ENCODE results near the gene HHIPL1. TPM values are rescaled to one million over a fixed set of nuclear protein-coding genes. Genes with fewer than 3 reads are reported as not detected.

The HHIPL1 gene
- total RNA-seq, 1 donor from 2014 or later = 0.86 TPM

GRCh38 chr14:99699085-99699760, 54.3 kb downstream of the HHIPL1 start:
- FAIRE-seq (no peak), DNase-seq (ENCODE audit: low read depth) (no peak)
- no peak overlapping the region for H3K27ac Mint-ChIP-seq (ENCODE audit: unreplicated experiment)
- H3K27me3 Mint-ChIP-seq (ENCODE audit: low read depth, unreplicated experiment) = peaks cover 8% of the 10 kb centered on the region
- H3K4me1 Mint-ChIP-seq (ENCODE audit: low read depth, unreplicated experiment) = no peaks in the 10 kb centered on the region
- H3K4me3 Mint-ChIP-seq (ENCODE audit: unreplicated experiment) = no peak overlapping the region
- no peak for TF ChIP-seq EZH2 (IDR thresholded peaks at IDR 0.05; ENCODE audit: insufficient read depth, low read length)
- TF ChIP-seq CTCF (IDR thresholded peaks at IDR 0.05; ENCODE audit: insufficient read depth, low read depth, low read length) = no peak
- Histone ChIP-seq H3K9ac (ENCODE audit: low read length) (no peak overlapping the region), H3K36me3 (ENCODE audit: insufficient read depth, low read length) (no peaks in the 10 kb centered on the region), H3K4me2 (ENCODE audit: low read length) (no peak overlapping the region), H3K79me2 (ENCODE audit: insufficient read depth, low read length) (no peaks in the 10 kb centered on the region), H2AFZ (ENCODE audit: low read depth, low read length) (no peak overlapping the region), H3K27ac (ENCODE audit: low read depth, low read length) (no peak overlapping the region), H3K4me3 (ENCODE audit: insufficient read depth, low read depth, low read length) (no peak overlapping the region), H3K4me1 (ENCODE audit: insufficient read depth, low read length) (no peaks in the 10 kb centered on the region), H4K20me1 (ENCODE audit: insufficient read depth, low read length) (no peaks in the 10 kb centered on the region), H3K27me3 (ENCODE audit: insufficient read depth, low read length) (no peaks in the 10 kb centered on the region), H3K9me3 (ENCODE audit: insufficient read depth, low read depth, low read length) (peaks cover 9% of the 10 kb centered on the region)
- H3K9me3 Mint-ChIP-seq (ENCODE audit: unreplicated experiment) = peaks cover 9% of the 10 kb centered on the region
- peaks cover 5% of the 10 kb centered on the region for H3K36me3 Mint-ChIP-seq (ENCODE audit: low read depth, unreplicated experiment)

- no peak for TF ChIP-seq EZH2 (IDR thresholded peaks at IDR 0.05; ENCODE audit: insufficient read depth, low read length)
- TF ChIP-seq CTCF (IDR thresholded peaks at IDR 0.05; ENCODE audit: insufficient read depth, low read depth, low read length) = no peak
- H3K36me3 ChIP-seq (ENCODE audit: insufficient read depth, low read length) = no peaks in the 10 kb centered on the region
- no peaks in the 10 kb centered on the region for H3K4me1 ChIP-seq (ENCODE audit: insufficient read depth, low read length)
- peaks cover 11% of the 10 kb centered on the region for H3K9me3 Mint-ChIP-seq (ENCODE audit: unreplicated experiment)
- H3K27me3 Mint-ChIP-seq (ENCODE audit: low read depth, unreplicated experiment) = peaks cover 8% of the 10 kb centered on the region
- H4K20me1 ChIP-seq (ENCODE audit: insufficient read depth, low read length) = no peaks in the 10 kb centered on the region
- peaks cover 7% of the 10 kb centered on the region for H3K36me3 Mint-ChIP-seq (ENCODE audit: low read depth, unreplicated experiment)
- no peak overlapping the region for H3K27ac ChIP-seq (ENCODE audit: low read depth, low read length)
- H3K9ac ChIP-seq (ENCODE audit: low read length) = no peak overlapping the region
- no peak for DNase-seq (ENCODE audit: low read depth)
- H3K4me3 ChIP-seq (ENCODE audit: insufficient read depth, low read depth, low read length) = no peak overlapping the region
- FAIRE-seq = no peak
- no peak overlapping the region for H3K27ac Mint-ChIP-seq (ENCODE audit: unreplicated experiment)
- H2AFZ ChIP-seq (ENCODE audit: low read depth, low read length) = no peak overlapping the region
- H3K9me3 ChIP-seq (ENCODE audit: insufficient read depth, low read depth, low read length) = peaks cover 9% of the 10 kb centered on the region
- H3K4me1 Mint-ChIP-seq (ENCODE audit: low read depth, unreplicated experiment) = no peaks in the 10 kb centered on the region
- H3K79me2 ChIP-seq (ENCODE audit: insufficient read depth, low read length) = no peaks in the 10 kb centered on the region
- no peak overlapping the region for H3K4me2 ChIP-seq (ENCODE audit: low read length)
- H3K27me3 ChIP-seq (ENCODE audit: insufficient read depth, low read length) = no peaks in the 10 kb centered on the region
- no peak overlapping the region for H3K4me3 Mint-ChIP-seq (ENCODE audit: unreplicated experiment)
Measured at GRCh38 chr14:99699861-99700260, 54.9 kb downstream of the HHIPL1 start.

- Histone ChIP-seq H3K27me3 (ENCODE audit: insufficient read depth, low read length) (no peaks in the 10 kb centered on the region), H3K4me2 (ENCODE audit: low read length) (no peak overlapping the region), H3K9ac (ENCODE audit: low read length) (no peak overlapping the region), H3K4me3 (ENCODE audit: insufficient read depth, low read depth, low read length) (no peak overlapping the region), H2AFZ (ENCODE audit: low read depth, low read length) (no peak overlapping the region), H4K20me1 (ENCODE audit: insufficient read depth, low read length) (no peaks in the 10 kb centered on the region), H3K9me3 (ENCODE audit: insufficient read depth, low read depth, low read length) (peaks cover 9% of the 10 kb centered on the region), H3K4me1 (ENCODE audit: insufficient read depth, low read length) (no peaks in the 10 kb centered on the region), H3K79me2 (ENCODE audit: insufficient read depth, low read length) (no peaks in the 10 kb centered on the region), H3K36me3 (ENCODE audit: insufficient read depth, low read length) (no peaks in the 10 kb centered on the region), H3K27ac (ENCODE audit: low read depth, low read length) (no peak overlapping the region)
- no peak overlapping the region for H3K4me3 Mint-ChIP-seq (ENCODE audit: unreplicated experiment)
- FAIRE-seq (no peak), DNase-seq (ENCODE audit: low read depth) (no peak)
- H3K36me3 Mint-ChIP-seq (ENCODE audit: low read depth, unreplicated experiment) = peaks cover 7% of the 10 kb centered on the region
- peaks cover 11% of the 10 kb centered on the region for H3K9me3 Mint-ChIP-seq (ENCODE audit: unreplicated experiment)
- H3K27me3 Mint-ChIP-seq (ENCODE audit: low read depth, unreplicated experiment) = peaks cover 8% of the 10 kb centered on the region
- TF ChIP-seq EZH2 (IDR thresholded peaks at IDR 0.05; ENCODE audit: insufficient read depth, low read length) (no peak), CTCF (IDR thresholded peaks at IDR 0.05; ENCODE audit: insufficient read depth, low read depth, low read length) (no peak)
- H3K27ac Mint-ChIP-seq (ENCODE audit: unreplicated experiment) = no peak overlapping the region
- H3K4me1 Mint-ChIP-seq (ENCODE audit: low read depth, unreplicated experiment) = no peaks in the 10 kb centered on the region
Measured at GRCh38 chr14:99700379-99700778, 55.5 kb downstream of the HHIPL1 start.
